HG02763 (cell line): Measurements from ENCODE around the gene PAX8.
"Not testable (repeated sequence)": the region's sequence is repeated elsewhere in the genome, so short reads cannot be mapped to it uniquely, and the experiment has no call there.

ENCODE experiments used
- ATAC-seq: cut with Tn5 transposase; IDR thresholded peaks from one replicate; pipeline ENCODE4 v1.9.1; 2021; ENCODE audit warnings: mild to moderate bottlenecking, moderate library complexity; ENCODE audit not compliant: unreplicated experiment

The PAX8 gene

GRCh38 chr2:113278742-113279139, at the start of gene PAX8:
TSS of gene PAX8 (minus strand) at chr2:113278921. CDS start at chr2:113278394, 527 bp downstream.
- ATAC-seq: no peak

GRCh38 chr2:113328043-113328442, 49.3 kb upstream of the PAX8 start:
- no peak for ATAC-seq

- ATAC-seq: not testable (repeated sequence)
Measured at GRCh38 chr2:113325161-113325731, 46.5 kb upstream of the PAX8 start.

GRCh38 chr2:113324684-113325160, 46.0 kb upstream of the PAX8 start:
- ATAC-seq: no peak

GRCh38 chr2:113323129-113323528, 44.4 kb upstream of the PAX8 start:
- ATAC-seq: not testable (repeated sequence)

GRCh38 chr2:113320106-113320505, 41.4 kb upstream of the PAX8 start:
- ATAC-seq: not testable (repeated sequence)

- not testable (repeated sequence) for ATAC-seq
Measured at GRCh38 chr2:113318941-113319340, 40.2 kb upstream of the PAX8 start.

GRCh38 chr2:113316085-113316484, 37.4 kb upstream of the PAX8 start:
- no peak for ATAC-seq

GRCh38 chr2:113314663-113315062, 35.9 kb upstream of the PAX8 start:
- ATAC-seq: not testable (repeated sequence)

- ATAC-seq: not testable (repeated sequence)
Measured at GRCh38 chr2:113314176-113314575, 35.5 kb upstream of the PAX8 start.

GRCh38 chr2:113311781-113312180, 33.1 kb upstream of the PAX8 start:
- not testable (repeated sequence) for ATAC-seq

GRCh38 chr2:113311191-113311590, 32.5 kb upstream of the PAX8 start:
- ATAC-seq: not testable (repeated sequence)

GRCh38 chr2:113309655-113310387, 31.1 kb upstream of the PAX8 start:
- ATAC-seq: no peak

- not testable (repeated sequence) for ATAC-seq
Measured at GRCh38 chr2:113308784-113309183, 30.1 kb upstream of the PAX8 start.

GRCh38 chr2:113306207-113306606, 27.5 kb upstream of the PAX8 start:
- ATAC-seq: not testable (repeated sequence)

GRCh38 chr2:113305749-113306148, 27.0 kb upstream of the PAX8 start:
- not testable (repeated sequence) for ATAC-seq

- no peak for ATAC-seq
Measured at GRCh38 chr2:113305146-113305545, 26.4 kb upstream of the PAX8 start.

GRCh38 chr2:113304702-113305101, 26.0 kb upstream of the PAX8 start:
- no peak for ATAC-seq

GRCh38 chr2:113302216-113302980, 23.7 kb upstream of the PAX8 start:
- not testable (repeated sequence) for ATAC-seq

- ATAC-seq: no peak
Measured at GRCh38 chr2:113300281-113300680, 21.6 kb upstream of the PAX8 start.

- no peak for ATAC-seq
Measured at GRCh38 chr2:113298176-113298575, 19.5 kb upstream of the PAX8 start.
